NCI-H526 treated with DMSO at 0.1 percent for 48 hours (cell line): ENCODE measurements around the gene OR5K2.

Source experiments
- DNase-seq: peaks from one replicate; lab custom pipeline; 2025; lab: John Stamatoyannopoulos, UW

OR5K2 gene

GRCh38 chr3:98522544-98523281 lies 25.2 kb downstream of the OR5K2 start, which contains the start of gene CLDND1:
Gene CLDND1, minus strand, starts transcription at chr3:98522902. Its CDS starts 1,478 bp downstream, at chr3:98521424.
- peak; percentile 86 for DNase-seq

GRCh38 chr3:98525494-98525893 lies 28.0 kb downstream of the OR5K2 start:
- DNase-seq: no peak

- no peak for DNase-seq
Observed at GRCh38 chr3:98528474-98529346, 31.2 kb downstream of the OR5K2 start.

- DNase-seq: no peak
Observed at GRCh38 chr3:98529856-98530459, 32.5 kb downstream of the OR5K2 start.

- DNase-seq: no peak
Observed at GRCh38 chr3:98530676-98531075, 33.2 kb downstream of the OR5K2 start.

GRCh38 chr3:98531622-98532274 lies 34.3 kb downstream of the OR5K2 start, which contains the start of gene GPR15:
Gene GPR15, plus strand, starts transcription at chr3:98531978. Its CDS starts 56 bp downstream, at chr3:98532034.
- DNase-seq: no peak

GRCh38 chr3:98532275-98532637 lies 34.8 kb downstream of the OR5K2 start:
- DNase-seq: no peak

GRCh38 chr3:98532709-98533571 lies 35.5 kb downstream of the OR5K2 start:
- DNase-seq: no peak

- DNase-seq: no peak
Observed at GRCh38 chr3:98534168-98534567, 36.7 kb downstream of the OR5K2 start.

- DNase-seq: no peak
Observed at GRCh38 chr3:98534734-98535133, 37.3 kb downstream of the OR5K2 start.

- no peak for DNase-seq
Observed at GRCh38 chr3:98536456-98537017, 39.1 kb downstream of the OR5K2 start.

- no peak for DNase-seq
Observed at GRCh38 chr3:98540346-98540745, 42.9 kb downstream of the OR5K2 start.

- DNase-seq: no peak
Observed at GRCh38 chr3:98541695-98542094, 44.2 kb downstream of the OR5K2 start.

GRCh38 chr3:98542623-98543022 lies 45.1 kb downstream of the OR5K2 start:
- no peak for DNase-seq

- DNase-seq: no peak
Observed at GRCh38 chr3:98545940-98546339, 48.5 kb downstream of the OR5K2 start.
